Stimulated activated CD4-positive, alpha-beta T cell treated with anti-CD3 and anti-CD28 coated beads, Interleukin-4, amount 100 ng/mL, for 1 hour (primary cell): Measurements from ENCODE around the gene SMIM10L2A.
"Not testable (repeated sequence)": the region's sequence is repeated elsewhere in the genome, so short reads cannot be mapped to it uniquely, and the experiment has no call there.

Experiments
- DNase-seq: peaks from one replicate; pipeline ENCODE4 v3.0.0-alpha.2; 2020

The SMIM10L2A gene

DNA sequence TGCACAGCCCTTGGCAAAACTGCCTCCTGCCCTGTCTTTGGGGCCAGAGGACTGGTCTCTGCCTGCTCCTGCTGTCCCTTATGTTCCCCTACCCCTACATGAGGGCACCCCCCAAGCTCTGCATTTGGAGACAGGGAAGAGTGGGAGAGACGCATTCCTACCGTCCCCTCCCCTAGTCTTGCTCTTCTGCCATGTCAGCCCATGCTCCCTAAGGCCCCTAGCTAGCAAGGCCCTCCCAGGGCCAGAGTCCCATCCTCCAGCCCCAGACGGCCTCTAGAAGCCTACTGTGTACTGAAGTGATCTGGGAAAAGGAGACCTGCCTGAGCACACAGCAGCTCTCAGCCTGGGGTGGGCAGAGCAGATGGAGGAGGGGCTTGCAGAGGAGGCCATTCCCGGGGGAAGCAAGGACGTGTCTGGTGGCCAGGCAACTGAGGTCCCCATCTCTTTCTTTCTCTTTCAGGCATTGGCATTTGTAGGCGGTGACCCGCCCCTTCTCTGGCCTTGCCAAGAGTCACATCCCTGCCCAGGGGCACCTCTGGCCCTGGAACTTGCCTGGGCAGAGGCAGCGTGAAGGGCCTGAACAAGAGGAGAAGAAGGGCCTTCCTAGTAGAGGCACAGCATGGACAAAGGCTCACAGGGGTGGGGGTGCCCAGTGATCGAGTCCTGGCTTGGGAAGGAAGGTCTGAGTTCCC, 1.6 kb downstream of the SMIM10L2A start:
- DNase-seq, result not testable (repeated sequence)

DNA sequence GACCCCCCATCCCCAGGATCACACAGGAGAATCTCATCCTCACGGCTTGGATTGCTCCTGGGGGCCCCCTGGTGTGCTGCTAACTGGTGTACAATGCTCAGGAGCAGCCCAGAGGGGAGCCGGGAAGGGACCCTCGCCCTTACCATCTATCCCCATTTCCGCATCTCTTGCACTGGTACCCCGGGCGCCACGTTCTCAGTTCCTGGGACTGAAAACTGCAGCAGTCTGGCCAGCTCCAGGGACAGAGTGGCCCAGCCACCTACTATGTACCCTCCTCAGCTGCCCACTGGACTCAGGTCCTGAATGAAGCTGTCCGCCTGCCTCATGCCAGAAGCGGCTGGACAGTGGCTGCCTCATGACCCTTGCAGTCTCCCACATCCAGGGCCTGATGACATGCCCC, 2.7 kb downstream of the SMIM10L2A start:
- no peak for DNase-seq

DNA sequence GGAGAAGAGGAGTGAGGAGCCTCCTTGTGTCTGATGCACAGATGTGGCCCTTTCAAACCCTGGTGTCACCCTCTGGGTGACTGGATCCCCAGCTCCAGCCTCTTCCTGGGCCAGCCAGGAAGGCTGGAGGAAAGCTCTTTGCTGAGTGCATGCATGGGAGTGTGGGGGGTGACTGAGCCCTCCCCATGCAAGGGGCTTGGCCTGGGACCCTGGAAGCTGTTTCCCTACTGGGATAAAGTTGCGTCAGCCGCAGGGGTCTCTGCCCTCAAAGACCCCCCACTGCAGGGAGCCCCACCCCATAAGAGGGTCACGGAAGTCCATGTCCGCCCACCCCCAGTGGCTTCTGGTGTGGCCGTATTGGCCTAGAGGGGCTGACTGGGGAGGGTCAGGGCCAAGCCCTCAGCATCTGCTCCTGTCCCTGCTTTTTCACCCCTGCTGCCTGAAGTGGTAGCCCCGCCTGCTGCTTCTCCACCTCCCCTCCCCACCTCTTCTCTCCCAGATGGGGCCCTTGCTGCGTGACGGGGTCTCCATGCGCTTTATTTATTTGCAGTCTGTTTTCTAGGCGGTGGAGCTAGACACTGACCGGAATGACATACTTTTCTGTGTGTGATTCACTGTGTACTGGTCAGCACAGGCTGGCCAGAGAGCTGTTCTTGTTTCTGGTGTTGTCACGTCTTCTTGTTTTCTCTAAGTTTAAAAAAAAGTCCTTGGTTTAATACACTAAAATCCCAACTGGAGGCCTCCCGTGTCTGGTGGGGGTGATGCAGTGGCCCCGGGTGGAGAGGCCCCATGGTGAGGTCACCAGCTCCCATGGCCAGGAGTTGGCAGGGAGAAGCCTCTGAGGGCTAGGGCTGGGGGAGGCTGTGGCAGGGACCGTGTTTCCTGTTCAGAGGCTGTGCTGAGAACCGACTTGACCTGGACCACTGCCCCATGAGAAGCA, 3.6 kb downstream of the SMIM10L2A start:
- DNase-seq, result no peak

DNA sequence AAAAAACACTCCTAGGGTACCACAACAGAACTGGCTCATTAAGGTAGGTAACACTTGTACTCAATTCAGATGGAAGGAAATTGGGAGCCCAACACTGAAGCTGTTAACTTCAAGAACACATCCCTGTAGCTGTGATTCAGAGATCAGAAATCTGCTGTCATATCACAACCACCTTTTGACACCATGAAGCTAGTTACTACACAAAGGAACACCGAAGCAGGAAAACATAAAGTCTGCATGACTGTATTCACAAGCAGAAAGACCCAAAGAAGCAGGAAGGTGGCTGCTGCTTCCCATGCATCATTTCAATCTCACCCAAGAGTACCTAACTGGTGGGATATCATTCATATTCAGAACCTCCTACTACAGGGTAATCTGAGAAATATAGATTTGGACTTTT, 7.7 kb downstream of the SMIM10L2A start:
- no peak for DNase-seq

GRCh38 chrX:135431886-135432285, 10.1 kb downstream of the SMIM10L2A start:
- no peak for DNase-seq

DNA sequence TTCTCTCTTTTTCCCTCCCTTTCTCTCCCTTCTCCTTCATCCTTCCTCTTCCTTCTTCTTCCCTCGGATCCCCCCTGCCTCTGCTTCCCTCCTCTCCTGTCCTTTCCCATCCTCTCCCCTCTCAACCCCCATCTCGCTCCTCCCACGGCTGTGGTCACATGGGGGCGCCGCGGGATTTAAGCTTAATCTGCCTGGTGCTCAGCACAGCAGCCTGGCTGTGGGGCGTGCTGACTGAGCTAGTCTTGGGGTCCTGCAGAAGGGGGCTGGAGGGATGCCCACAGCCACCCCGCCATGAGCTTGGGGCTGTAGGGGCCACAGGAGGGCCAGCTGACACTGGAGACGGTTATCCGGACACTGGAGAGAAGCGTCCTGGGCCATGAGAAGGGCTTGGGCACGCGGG, 10.7 kb downstream of the SMIM10L2A start:
- no peak for DNase-seq

DNA sequence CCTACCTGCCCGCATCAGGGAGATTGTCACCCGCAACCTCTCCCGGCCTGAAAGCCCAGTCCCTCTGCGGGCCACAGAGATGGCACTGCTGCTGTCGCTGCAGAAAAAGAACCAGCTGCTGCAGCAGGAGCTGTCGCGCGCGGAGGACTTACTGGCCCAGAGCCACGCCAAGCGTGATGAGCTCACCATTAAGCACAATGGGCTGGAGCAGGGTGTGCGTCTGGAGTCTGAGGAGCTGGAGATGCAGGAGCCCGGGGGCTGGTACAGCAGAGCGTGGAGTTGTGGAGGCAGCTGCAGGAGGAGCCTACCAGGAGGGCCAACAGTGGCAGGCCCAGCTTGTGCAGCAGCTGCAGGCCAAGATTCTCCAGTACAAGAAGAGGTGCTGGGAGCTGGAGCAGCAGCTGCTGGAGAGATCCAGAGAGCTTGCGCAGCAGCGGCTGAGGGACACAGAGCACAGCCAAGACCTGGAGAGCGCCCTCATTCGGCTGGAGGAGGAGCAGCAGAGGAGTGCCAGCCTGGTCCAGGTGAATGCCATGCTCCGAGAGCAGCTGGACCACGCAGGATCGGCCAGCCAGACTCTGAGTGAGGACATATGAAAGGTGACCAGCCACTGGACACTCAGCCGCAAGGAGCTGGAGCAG, 11.3 kb downstream of the SMIM10L2A start:
- DNase-seq, result no peak

DNA sequence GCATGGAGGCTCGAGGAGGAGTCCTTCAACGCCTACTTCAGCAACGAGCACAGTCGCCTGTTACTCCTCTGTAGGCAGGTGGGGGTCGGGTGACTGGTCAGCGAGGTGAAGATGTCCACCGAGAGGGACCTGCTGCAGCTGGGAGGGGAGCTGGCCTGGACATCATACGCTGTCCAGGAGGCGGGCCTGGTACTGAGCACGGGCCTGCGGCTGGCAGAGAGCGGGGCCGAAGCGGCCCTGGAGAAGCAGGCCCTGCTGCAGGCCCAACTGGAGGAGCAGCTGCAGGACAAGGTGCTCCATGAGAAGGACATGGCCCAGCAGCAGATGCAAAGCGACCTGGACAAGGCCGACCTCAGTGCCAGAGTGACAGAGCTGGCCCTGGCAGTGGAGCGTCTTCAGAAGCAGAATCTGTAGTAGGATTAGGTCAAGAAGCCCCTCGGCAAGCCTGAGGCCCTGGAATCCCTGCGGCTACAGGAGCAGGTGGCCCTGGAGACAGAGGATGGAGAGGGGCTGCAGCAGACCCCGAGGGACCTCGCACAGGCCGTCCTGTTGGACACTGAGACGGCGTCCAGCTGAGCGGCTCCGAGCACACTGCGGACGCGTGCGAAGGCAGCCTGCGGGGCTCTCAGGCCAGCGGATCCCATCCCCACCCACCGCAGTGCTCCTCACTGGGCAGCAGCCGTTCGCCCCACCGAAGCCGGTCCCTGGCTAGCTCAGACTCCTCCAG, 11.9 kb downstream of the SMIM10L2A start:
- DNase-seq, result no peak

DNA sequence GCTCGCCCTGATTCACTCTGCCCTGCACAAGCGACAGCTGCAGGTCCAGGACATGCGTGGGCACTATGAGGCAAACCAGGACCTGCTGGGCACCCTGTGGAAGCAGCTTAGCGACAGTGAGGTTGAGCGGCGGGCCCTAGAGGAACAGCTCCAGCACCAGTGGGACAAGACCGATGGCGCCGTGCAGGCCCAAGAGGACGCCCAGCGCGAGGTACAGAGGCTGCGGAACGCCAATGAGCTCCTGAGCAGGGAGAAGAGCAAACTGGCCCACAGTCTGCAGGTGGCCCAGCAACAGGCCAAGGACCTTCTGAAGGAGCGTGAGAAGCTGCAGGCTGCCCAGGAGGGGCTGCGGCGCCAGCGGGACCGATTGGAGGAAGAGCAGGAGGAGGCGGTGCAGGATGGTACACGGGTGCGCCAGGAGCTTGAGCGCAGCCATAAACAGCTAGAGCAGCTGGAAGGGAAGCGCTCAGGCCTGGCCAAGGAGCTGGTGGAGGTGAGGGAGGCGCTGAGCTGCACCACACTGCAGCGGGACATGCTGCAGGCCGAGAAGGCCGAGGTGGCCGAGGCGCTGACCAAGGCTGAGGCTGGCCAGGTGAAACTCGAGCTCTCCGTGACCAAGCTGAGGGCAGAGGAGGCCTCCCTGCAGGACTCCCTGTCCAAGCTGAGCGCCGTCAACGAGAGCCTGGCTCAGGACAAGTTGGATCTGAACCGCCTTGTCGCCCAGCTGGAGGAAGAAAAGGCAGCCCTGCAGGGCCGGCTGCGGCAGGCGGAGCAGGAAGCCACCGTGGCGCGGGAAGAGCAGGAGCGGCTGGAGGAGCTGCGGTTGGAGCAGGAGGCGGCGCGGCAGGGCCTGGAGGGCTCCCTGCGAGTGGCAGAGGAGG, 12.8 kb downstream of the SMIM10L2A start:
- no peak for DNase-seq

- DNase-seq, result no peak
These were observed 13.6 kb downstream of the SMIM10L2A start for GRCh38 chrX:135435139-135435922.

GRCh38 chrX:135435933-135436332, 14.2 kb downstream of the SMIM10L2A start:
- DNase-seq, result no peak

DNA sequence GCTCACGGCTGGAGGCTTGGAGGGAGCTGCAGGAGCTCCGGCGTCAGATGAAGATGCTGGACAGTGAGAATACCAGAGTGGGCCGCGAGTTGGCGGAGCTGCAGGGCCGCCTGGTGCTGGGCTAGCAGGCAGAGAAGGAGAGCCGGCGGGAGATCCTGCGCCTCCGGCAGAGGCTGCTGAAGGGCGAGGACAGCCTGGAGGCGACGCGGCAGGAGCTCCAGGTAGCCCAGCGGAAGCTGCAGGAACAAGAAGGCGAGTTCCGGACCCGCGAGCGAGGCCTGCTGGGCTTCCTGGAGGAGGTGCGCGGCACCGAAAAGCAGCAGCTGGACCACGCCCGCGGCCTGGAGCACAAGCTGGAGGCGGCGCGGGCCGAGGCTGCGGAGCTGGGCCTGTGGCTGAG, 14.7 kb downstream of the SMIM10L2A start:
- DNase-seq, result no peak

GRCh38 chrX:135436966-135437866, 15.5 kb downstream of the SMIM10L2A start:
- no peak for DNase-seq

GRCh38 chrX:135437867-135438733, 16.4 kb downstream of the SMIM10L2A start:
- no peak for DNase-seq

GRCh38 chrX:135438734-135439043, 16.9 kb downstream of the SMIM10L2A start:
- no peak for DNase-seq

DNA sequence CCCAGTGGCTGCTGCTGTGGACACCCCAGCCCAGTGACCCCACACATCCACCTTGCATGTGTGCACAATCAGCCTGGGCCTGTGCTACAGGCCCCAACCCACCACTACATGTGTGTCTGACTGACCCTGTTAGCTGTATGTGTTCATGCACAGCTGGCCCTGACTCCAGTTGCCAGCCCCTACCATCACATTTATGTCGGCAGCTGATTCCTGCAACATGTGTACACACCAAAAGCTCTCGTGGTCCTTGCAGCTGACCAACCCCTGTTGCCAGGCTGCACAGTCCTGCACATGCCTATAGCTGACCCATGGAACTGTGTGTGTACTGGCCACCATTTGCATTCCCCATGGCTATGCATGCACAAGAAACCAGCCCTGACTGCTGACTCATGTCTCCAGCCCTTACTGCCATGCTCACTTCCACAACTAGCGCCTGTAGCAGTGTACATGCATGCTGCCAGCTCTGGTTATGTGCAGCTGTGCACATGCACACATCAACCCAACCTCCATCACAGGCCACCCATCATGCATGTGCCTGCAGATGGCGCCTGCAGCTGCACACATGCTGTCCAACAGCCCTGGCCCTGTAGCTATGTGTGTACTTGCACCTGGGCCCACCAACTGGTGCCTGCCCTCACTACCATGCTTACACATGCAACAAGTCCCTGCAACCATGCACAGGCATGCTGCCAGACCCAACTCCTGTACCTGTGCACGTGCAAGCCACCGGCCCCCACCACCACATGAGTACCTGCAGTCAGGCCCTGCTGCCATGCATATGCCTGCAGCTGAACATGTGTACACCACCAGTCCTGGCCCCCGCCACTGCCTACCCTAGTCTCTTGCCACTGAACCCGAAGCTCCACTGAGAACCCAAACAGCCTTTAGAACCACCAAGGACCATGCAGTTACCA, 28.1 kb downstream of the SMIM10L2A start:
- no peak for DNase-seq

- no peak for DNase-seq
These were observed 31.6 kb downstream of the SMIM10L2A start for GRCh38 chrX:135453381-135453780.

GRCh38 chrX:135454816-135455215, 33.1 kb downstream of the SMIM10L2A start:
- DNase-seq, result no peak
